ENCODE data around the gene APBB1.

Gene APBB1

GRCh38 chr11:6350043-6350442 is 68.9 kb downstream of the APBB1 start:
- no peak for DNase-seq

- no peak for DNase-seq
These were observed 73.5 kb downstream of the APBB1 start for GRCh38 chr11:6345366-6345765.

Data from inflammatory macrophage (primary cell).